Measurements from ENCODE around the gene ABCD1. TPM values are rescaled to one million over a fixed set of nuclear protein-coding genes. Genes with fewer than 3 reads are reported as not detected.
"Not testable (repeated sequence)": the region's sequence is repeated elsewhere in the genome, so short reads cannot be mapped to it uniquely, and the experiment has no call there.

The ABCD1 gene
- 10.1 TPM for total RNA-seq

- intact Hi-C loops (cut with DNase I): no loop called here
- DNase-seq (ENCODE audit: low spot score) (peak; percentile 92), ATAC-seq (peak; percentile 85)
Measured at GRCh38 chrX:153724252-153725038, at the start of gene ABCD1, which contains the start of gene BCAP31. Gene ABCD1, plus strand, starts transcription at chrX:153724856. Its CDS starts 411 bp downstream, at chrX:153725267. Gene BCAP31, minus strand, starts transcription at chrX:153724387. Its CDS starts 1,143 bp downstream, at chrX:153723244.

- ATAC-seq (no peak), DNase-seq (ENCODE audit: low spot score) (peak; percentile 45)
- intact Hi-C loops (cut with DNase I): no loop called here
Measured at GRCh38 chrX:153681175-153681574, 43.5 kb upstream of the ABCD1 start.

GRCh38 chrX:153683486-153683885 is 41.2 kb upstream of the ABCD1 start:
- DNase-seq (ENCODE audit: low spot score); ATAC-seq; intact Hi-C loops (cut with DNase I): not testable (repeated sequence)

- intact Hi-C loops (cut with DNase I): no loop called here
- ATAC-seq (no peak), DNase-seq (ENCODE audit: low spot score) (peak; percentile 50)
Measured at GRCh38 chrX:153684467-153685155, 40.0 kb upstream of the ABCD1 start.

- DNase-seq (ENCODE audit: low spot score) (no peak), ATAC-seq (no peak)
- intact Hi-C loops (cut with DNase I): no loop called here
Measured at GRCh38 chrX:153685156-153685536, 39.5 kb upstream of the ABCD1 start.

- DNase-seq (ENCODE audit: low spot score): no peak
- intact Hi-C loops (cut with DNase I): no loop called here
Measured at GRCh38 chrX:153685751-153686696, 38.6 kb upstream of the ABCD1 start.

GRCh38 chrX:153686711-153687110 is 37.9 kb upstream of the ABCD1 start:
- no peak for DNase-seq (ENCODE audit: low spot score)

More at GRCh38 chrX:153685751-153686696, 38.6 kb upstream of the ABCD1 start:
- no peak for ATAC-seq

GRCh38 chrX:153687121-153688039 is 37.3 kb upstream of the ABCD1 start, which contains the start of gene SLC6A8:
Gene SLC6A8, plus strand, starts transcription at chrX:153687926. Its CDS starts 649 bp downstream, at chrX:153688575.
- DNase-seq (ENCODE audit: low spot score) (peak; percentile 87), ATAC-seq (peak; percentile 69)
- intact Hi-C loops (cut with DNase I): no loop called here

More at GRCh38 chrX:153686711-153687110, 37.9 kb upstream of the ABCD1 start:
- no peak for ATAC-seq
- intact Hi-C loops (cut with DNase I): no loop called here

- intact Hi-C loops (cut with DNase I): no loop called here
- ATAC-seq (no peak), DNase-seq (ENCODE audit: low spot score) (no peak)
Measured at GRCh38 chrX:153688071-153688470, 36.6 kb upstream of the ABCD1 start.

GRCh38 chrX:153688506-153688905 is 36.1 kb upstream of the ABCD1 start:
- intact Hi-C loops (cut with DNase I): no loop called here
- DNase-seq (ENCODE audit: low spot score): no peak
- no peak for ATAC-seq

- ATAC-seq (peak; percentile 58), DNase-seq (ENCODE audit: low spot score) (no peak)
- intact Hi-C loops (cut with DNase I): no loop called here
Measured at GRCh38 chrX:153688911-153689590, 35.6 kb upstream of the ABCD1 start.

- intact Hi-C loops (cut with DNase I): no loop called here
- DNase-seq (ENCODE audit: low spot score) (no peak), ATAC-seq (no peak)
Measured at GRCh38 chrX:153689654-153690465, 34.8 kb upstream of the ABCD1 start.

- no peak for DNase-seq (ENCODE audit: low spot score)
- intact Hi-C loops (cut with DNase I): no loop called here
Measured at GRCh38 chrX:153690466-153690865, 34.2 kb upstream of the ABCD1 start.

GRCh38 chrX:153691032-153691827 is 33.4 kb upstream of the ABCD1 start:
- DNase-seq (ENCODE audit: low spot score); intact Hi-C loops (cut with DNase I); ATAC-seq: not testable (repeated sequence)

More at GRCh38 chrX:153690466-153690865, 34.2 kb upstream of the ABCD1 start:
- ATAC-seq: no peak

GRCh38 chrX:153692003-153692402 is 32.7 kb upstream of the ABCD1 start:
- intact Hi-C loops (cut with DNase I): no loop called here
- ATAC-seq (no peak), DNase-seq (ENCODE audit: low spot score) (no peak)

Data from sciatic nerve (tissue), 2 donors.